K562 (cell line): Measurements from ENCODE around the gene DNMT1. TPM values are rescaled to one million over a fixed set of nuclear protein-coding genes. Genes with fewer than 3 reads are reported as not detected.
A peak's percentile ranks its signal among the peaks of the same experiment; 100 is the strongest.

ENCODE experiments used
- AFF1 ChIP-seq, 2 experiments: fragments of 450-650 bp; IDR thresholded peaks; 2 replicates each; pipeline ENCODE4 v1.6.1; 2018; ENCODE audit warnings: mild to moderate bottlenecking in 2 of 2, low read depth in 1 of 2; ENCODE audit not compliant: partially characterized antibody in 2 of 2
- CUX1 ChIP-seq: fragments of 200-800 bp; sonication (Bioruptor generic); IDR thresholded peaks from 2 replicates; pipeline ENCODE4 v1.6.1; 2016; ENCODE audit warnings: missing genetic modification characterization, missing compliant biosample characterization
- HLTF ChIP-seq: fragments of 450-650 bp; IDR thresholded peaks from 2 replicates; pipeline ENCODE4 v1.6.1; 2016
- ID3 ChIP-seq, 2 experiments: fragments of 250-450 bp in 1 of 2; fragments of 450-650 bp in 1 of 2; sonication (Bioruptor Pico) in 1 of 2; IDR thresholded peaks; 2 replicates each; pipeline versions ENCODE4 v1.6.1 to v1.8.0; 2016 to 2021; ENCODE audit warnings: mild to moderate bottlenecking in 2 of 2, moderate library complexity in 2 of 2, missing compliant biosample characterization in 1 of 2, missing genetic modification characterization in 1 of 2
- KLF10 ChIP-seq: fragments of 250-450 bp; sonication (Bioruptor Pico); IDR thresholded peaks from 2 replicates; pipeline ENCODE4 v1.6.1; 2021; ENCODE audit warnings: matching md5 sums
- MLX ChIP-seq, 2 experiments: fragments of 450-650 bp in 1 of 2; sonication (generic) in 1 of 2; formaldehyde crosslinking; conservative IDR thresholded peaks; 2 replicates each; pipeline versions ENCODE4 v1.4.0 to v1.8.1; 2020 to 2022; ENCODE audit warnings: mild to moderate bottlenecking in 1 of 2, missing genetic modification reagents in 1 of 2
- USF2 ChIP-seq: sonication (generic); formaldehyde crosslinking; IDR thresholded peaks from 2 replicates; pipeline ENCODE4 v1.5.0; 2020; ENCODE audit warnings: missing genetic modification reagents
- ZBTB11 ChIP-seq, 3 experiments: fragments of 200-800 bp in 1 of 3; fragments of 250-450 bp in 1 of 3; fragments of 450-650 bp in 1 of 3; sonication (Bioruptor Pico) in 1 of 3; sonication (Bioruptor generic) in 1 of 3; formaldehyde crosslinking in 1 of 3; IDR thresholded peaks; 2 replicates each; pipeline versions ENCODE4 v1.6.1 to v1.8.0; 2016 to 2022; ENCODE audit warnings: mild to moderate bottlenecking in 2 of 3, missing genetic modification characterization in 2 of 3, missing compliant biosample characterization in 1 of 3, moderate library complexity in 1 of 3
- ZC3H11A ChIP-seq: IDR thresholded peaks from 2 replicates; pipeline ENCODE4 v1.6.1; 2012; ENCODE audit warnings: low read depth, low read length, improper control_type of control experiment
- polyA plus RNA-seq, 8 experiments: library from polyadenylated mRNA; depleted of rRNA in 4 of 8; stranded (reverse) in 5 of 8; unstranded in 3 of 8; fragments of >200 nt; fragmentation: Nextera tagmentation in 2 of 8; fragmentation: Illumina TruSeq in 1 of 8; extraction: Ambion mirVana in 2 of 8; extraction: Trizol in 1 of 8; gene quantifications; 2 replicates each; pipeline versions ENCODE4 v1.2.1 to v1.2.3, GENCODE V29; 2011 to 2014; ENCODE audit warnings: inconsistent platforms in 1 of 8, missing spikeins in 1 of 8
- total RNA-seq, 7 experiments: library from RNA; depleted of rRNA in 6 of 7; stranded (reverse); fragments of >200 nt in 6 of 7; fragmentation: Illumina TruSeq in 2 of 7; extraction: Trizol in 2 of 7; gene quantifications; 2 replicates each; pipeline versions ENCODE4 v1.2.1 to v1.2.3, GENCODE V29; 2011 to 2021; ENCODE audit warnings: low replicate concordance in 1 of 7

The DNMT1 gene
- total and polyA plus RNA-seq, 9 of the 15 experiments (the other 6 are each of a cell fraction or from before 2014, with no cell fraction given), result 80.1 to 271 (median 121) TPM

- TF ChIP-seq CUX1 (CRISPR knock-in tag), result no peak; the same call in 1 of the 2 replicates
- TF ChIP-seq ZBTB11 (CRISPR knock-in tag; IDR thresholded peaks at IDR 0.05), result no peak
- no peak for TF ChIP-seq HLTF
- TF ChIP-seq ZC3H11A, result no peak
- no peak for TF ChIP-seq MLX (CRISPR knock-in tag; conservative IDR thresholded peaks at IDR 0.05)
- no peak for TF ChIP-seq USF2 (CRISPR knock-in tag)
- no peak for TF ChIP-seq KLF10
- TF ChIP-seq AFF1 (IDR thresholded peaks at IDR 0.05; ENCODE audit: low read depth in 1 of 2, partially characterized antibody in 2 of 2), result no peak
- TF ChIP-seq ID3 (CRISPR knock-in tag; IDR thresholded peaks at IDR 0.05), result no peak
- TF ChIP-seq ID3 (tag; IDR thresholded peaks at IDR 0.05), result peak; percentile 56
Observed at GRCh38 chr19:10104665-10105508, 89.9 kb downstream of the DNMT1 start (continued).
